A673 (cell line): ENCODE results near the gene RHPN2.

ENCODE experiments used
- EZH2 ChIP-seq: fragments of 200-600 bp; sonication (generic); IDR thresholded peaks from 2 replicates; pipeline ENCODE4 v1.6.1; 2017; ENCODE audit warnings: borderline replicate concordance, low read depth, mild to moderate bottlenecking, mixed read lengths, antibody characterized with exemption, low read length; ENCODE audit not compliant: poor library complexity, severe bottlenecking
- TF ChIP-seq, protein P1 (sequence below): fragments of 300-800, 200-600 bp; sonication (generic); conservative IDR thresholded peaks from 2 replicates; pipeline ENCODE4 v1.5.1; 2017; ENCODE audit warnings: low read depth, mild to moderate bottlenecking, antibody characterized with exemption, low read length, moderate library complexity, mixed read lengths

DNA sequence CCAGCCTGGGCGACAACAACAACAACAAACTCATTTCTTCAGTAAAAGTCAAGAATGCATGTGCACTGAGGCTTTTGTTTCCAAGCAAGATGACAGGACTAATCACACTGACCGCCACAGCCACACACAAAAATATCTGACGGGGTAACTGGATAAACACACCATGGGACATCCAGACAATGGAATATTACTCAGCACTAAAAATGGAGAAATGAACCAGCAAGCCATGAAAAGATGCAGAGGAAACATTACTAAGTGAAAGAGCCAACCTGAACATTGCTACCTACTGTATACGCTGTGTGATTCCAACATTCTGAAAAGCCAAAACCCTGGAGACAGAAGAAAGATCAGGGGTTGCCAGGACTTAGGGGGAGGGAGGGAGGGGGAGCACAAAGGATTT lies 56.0 kb downstream of the RHPN2 start:
- TF ChIP-seq, protein P1, sequence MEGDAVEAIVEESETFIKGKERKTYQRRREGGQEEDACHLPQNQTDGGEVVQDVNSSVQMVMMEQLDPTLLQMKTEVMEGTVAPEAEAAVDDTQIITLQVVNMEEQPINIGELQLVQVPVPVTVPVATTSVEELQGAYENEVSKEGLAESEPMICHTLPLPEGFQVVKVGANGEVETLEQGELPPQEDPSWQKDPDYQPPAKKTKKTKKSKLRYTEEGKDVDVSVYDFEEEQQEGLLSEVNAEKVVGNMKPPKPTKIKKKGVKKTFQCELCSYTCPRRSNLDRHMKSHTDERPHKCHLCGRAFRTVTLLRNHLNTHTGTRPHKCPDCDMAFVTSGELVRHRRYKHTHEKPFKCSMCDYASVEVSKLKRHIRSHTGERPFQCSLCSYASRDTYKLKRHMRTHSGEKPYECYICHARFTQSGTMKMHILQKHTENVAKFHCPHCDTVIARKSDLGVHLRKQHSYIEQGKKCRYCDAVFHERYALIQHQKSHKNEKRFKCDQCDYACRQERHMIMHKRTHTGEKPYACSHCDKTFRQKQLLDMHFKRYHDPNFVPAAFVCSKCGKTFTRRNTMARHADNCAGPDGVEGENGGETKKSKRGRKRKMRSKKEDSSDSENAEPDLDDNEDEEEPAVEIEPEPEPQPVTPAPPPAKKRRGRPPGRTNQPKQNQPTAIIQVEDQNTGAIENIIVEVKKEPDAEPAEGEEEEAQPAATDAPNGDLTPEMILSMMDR: no peak
- TF ChIP-seq EZH2: no peak
